Breast epithelium (tissue), 4 donors: Measurements from ENCODE around the gene TRAM2. TPM values are rescaled to one million over a fixed set of nuclear protein-coding genes. Genes with fewer than 3 reads are reported as not detected.

Experiments used
- DNase-seq, 2 donors: peaks; one replicate each; pipeline ENCODE4 v3.0.0-alpha.2; 2019; ENCODE audit warnings: low spot score in 2 of 2
- H3K27ac ChIP-seq, 2 donors: fragments of 200-600 bp; sonication (generic) in 1 of 2; one replicate each; pipeline ENCODE4 v1.5.1; 2016 to 2019; ENCODE audit warnings: mild to moderate bottlenecking in 1 of 2
- H3K27me3 ChIP-seq, 2 donors: fragments of 200-600 bp; sonication (generic) in 1 of 2; one replicate each; pipeline versions ENCODE4 v1.5.1 to v1.6.0; 2017 to 2019; ENCODE audit warnings: control low read depth in 1 of 2, mild to moderate bottlenecking in 1 of 2
- H3K36me3 ChIP-seq: fragments of 200-600 bp; one replicate; pipeline ENCODE4 v1.5.1; 2019
- H3K4me1 ChIP-seq, 2 donors: fragments of 200-600 bp; sonication (generic); one replicate each; pipeline ENCODE4 v1.5.1; 2016 to 2019; ENCODE audit warnings: control low read depth in 1 of 2
- H3K4me3 ChIP-seq, 3 donors: fragments of 200-600 bp; sonication (generic); 1 replicate in 2 of 3; 2 replicates in 1 of 3; pipeline ENCODE4 v1.5.1; 2016 to 2019; ENCODE audit warnings: mild to moderate bottlenecking in 3 of 3, moderate library complexity in 2 of 3
- H3K9me3 ChIP-seq, 2 donors: fragments of 200-600 bp; sonication (generic) in 1 of 2; one replicate each; pipeline ENCODE4 v1.5.1; 2016 to 2019; ENCODE audit warnings: control low read depth in 1 of 2
- POLR2A ChIP-seq: fragments of 450-650 bp; IDR thresholded peaks from one replicate; pipeline ENCODE4 v1.6.1; 2016; ENCODE audit warnings: antibody characterized with exemption, mild to moderate bottlenecking, moderate library complexity
- POLR2AphosphoS5 ChIP-seq, 3 donors: sonication (generic); formaldehyde crosslinking; IDR thresholded peaks; one replicate each; pipeline ENCODE4 v1.6.1; 2017; ENCODE audit warnings: antibody characterized with exemption in 3 of 3
- intact Hi-C: fragments of 100-400 bp; cut with DNase I; formaldehyde crosslinking; loops from one replicate; pipeline ENCODE4 v1.15.1; 2023; ENCODE audit warnings: low total_unique reads
- total RNA-seq, 3 donors: library from RNA; depleted of rRNA; stranded (reverse); fragments of >200 nt; gene quantifications; one replicate each; pipeline ENCODE4 v1.1.0, GENCODE V29; 2016
- TF ChIP-seq, protein P1 (sequence below), 3 donors: fragments of 450-650 bp; IDR thresholded peaks; one replicate each; pipeline ENCODE4 v1.5.1; 2016 to 2017; ENCODE audit warnings: antibody characterized with exemption in 3 of 3, mild to moderate bottlenecking in 3 of 3, moderate library complexity in 3 of 3

Gene TRAM2
- total RNA-seq, 3 donors from 2014 or later: 11.9 to 33.0 (median 24.3) TPM

DNA sequence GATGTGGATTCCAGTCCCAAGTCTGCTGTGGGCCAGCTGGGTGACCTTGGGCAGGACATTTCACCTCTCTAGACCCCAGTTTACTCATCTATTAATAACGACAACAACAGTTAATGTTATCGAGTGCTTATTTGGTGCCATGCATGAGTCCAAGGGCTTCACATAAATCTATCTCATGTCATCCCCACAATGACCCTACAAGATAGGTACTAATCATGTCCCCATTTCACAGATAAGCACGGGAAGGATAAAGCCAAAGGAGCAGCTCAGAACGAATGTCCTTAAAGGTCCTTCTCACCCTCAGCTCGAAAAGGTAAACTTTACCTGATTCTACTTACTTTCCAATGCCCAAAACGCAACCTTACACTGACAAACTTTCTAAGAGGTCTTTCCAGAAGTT, 35.7 kb downstream of the TRAM2 start:
- Histone ChIP-seq H3K27ac (peak overlapping the region; percentile 52 to 60), H3K4me3 (no peak overlapping the region), H3K4me1 (peaks cover 5 to 16% of the 10 kb centered on the region in 2 donors), H3K9me3 (no peaks in the 10 kb centered on the region), H3K27me3 (no peaks in the 10 kb centered on the region), H3K36me3 (no peaks in the 10 kb centered on the region)
- no peak for DNase-seq
- intact Hi-C loops: no loop called here
- TF ChIP-seq, protein P1, sequence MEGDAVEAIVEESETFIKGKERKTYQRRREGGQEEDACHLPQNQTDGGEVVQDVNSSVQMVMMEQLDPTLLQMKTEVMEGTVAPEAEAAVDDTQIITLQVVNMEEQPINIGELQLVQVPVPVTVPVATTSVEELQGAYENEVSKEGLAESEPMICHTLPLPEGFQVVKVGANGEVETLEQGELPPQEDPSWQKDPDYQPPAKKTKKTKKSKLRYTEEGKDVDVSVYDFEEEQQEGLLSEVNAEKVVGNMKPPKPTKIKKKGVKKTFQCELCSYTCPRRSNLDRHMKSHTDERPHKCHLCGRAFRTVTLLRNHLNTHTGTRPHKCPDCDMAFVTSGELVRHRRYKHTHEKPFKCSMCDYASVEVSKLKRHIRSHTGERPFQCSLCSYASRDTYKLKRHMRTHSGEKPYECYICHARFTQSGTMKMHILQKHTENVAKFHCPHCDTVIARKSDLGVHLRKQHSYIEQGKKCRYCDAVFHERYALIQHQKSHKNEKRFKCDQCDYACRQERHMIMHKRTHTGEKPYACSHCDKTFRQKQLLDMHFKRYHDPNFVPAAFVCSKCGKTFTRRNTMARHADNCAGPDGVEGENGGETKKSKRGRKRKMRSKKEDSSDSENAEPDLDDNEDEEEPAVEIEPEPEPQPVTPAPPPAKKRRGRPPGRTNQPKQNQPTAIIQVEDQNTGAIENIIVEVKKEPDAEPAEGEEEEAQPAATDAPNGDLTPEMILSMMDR (IDR thresholded peaks at IDR 0.05): no peak
- no peak for TF ChIP-seq POLR2AphosphoS5 (IDR thresholded peaks at IDR 0.05)
- no peak for TF ChIP-seq POLR2A

DNA sequence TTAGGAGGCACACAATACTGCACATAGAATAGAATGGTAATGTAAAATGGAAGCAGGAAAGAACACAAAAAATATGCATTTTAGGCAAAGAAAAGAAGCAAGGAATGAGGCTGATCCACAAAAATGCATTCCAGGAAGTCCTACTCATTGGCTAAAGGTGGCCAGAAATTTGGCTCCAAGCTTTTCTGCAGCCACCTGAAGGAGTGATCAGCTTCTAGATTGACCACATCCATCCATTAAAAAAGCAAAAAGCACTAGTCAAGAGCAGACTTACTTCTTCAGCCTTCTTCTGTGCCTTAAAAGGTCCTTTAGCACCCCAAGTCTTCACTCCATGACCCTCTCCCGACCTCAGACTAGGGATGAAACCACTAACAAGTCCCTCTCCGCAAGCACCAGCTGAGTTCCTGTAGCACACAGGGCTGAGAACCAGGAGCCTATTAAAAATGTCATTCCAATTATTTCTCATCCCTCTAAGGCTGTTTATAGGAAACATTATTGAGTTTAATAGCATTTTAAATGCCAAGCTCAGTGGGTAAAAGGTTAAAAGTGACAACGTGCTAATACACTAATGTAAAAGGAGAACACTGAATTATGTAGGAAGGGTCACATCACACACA, 36.5 kb downstream of the TRAM2 start:
- TF ChIP-seq POLR2A (no peak), POLR2AphosphoS5 (IDR thresholded peaks at IDR 0.05) (no peak)
- TF ChIP-seq, protein P1 (IDR thresholded peaks at IDR 0.05): no peak
- Histone ChIP-seq H3K27me3 (no peaks in the 10 kb centered on the region), H3K27ac (peak overlapping the region; percentile 52 to 60), H3K9me3 (no peaks in the 10 kb centered on the region), H3K4me3 (no peak overlapping the region), H3K36me3 (no peaks in the 10 kb centered on the region), H3K4me1 (peaks cover 5 to 16% of the 10 kb centered on the region in 2 donors)
- intact Hi-C loops: no loop called here
- DNase-seq: no peak

DNA sequence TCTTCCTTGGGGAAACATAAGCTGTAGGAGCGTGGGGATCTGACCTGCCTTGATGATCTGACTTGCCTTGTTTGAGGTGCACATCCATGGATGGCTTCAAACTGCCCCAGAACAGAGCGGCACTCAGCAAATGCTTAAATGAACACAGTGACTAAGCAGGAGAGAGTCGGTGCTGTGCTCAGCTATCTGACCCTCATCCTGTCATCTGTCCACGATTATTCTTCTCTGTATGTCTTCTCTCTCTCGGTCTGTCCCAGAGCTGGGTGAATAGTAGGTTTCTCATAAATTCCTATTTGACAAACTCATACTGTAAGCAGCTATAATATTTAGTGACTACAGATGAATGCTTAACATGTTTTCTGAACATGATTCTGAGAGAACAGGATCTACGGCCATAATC, 37.3 kb downstream of the TRAM2 start:
- TF ChIP-seq, protein P1 (IDR thresholded peaks at IDR 0.05): no peak
- TF ChIP-seq POLR2A (no peak), POLR2AphosphoS5 (IDR thresholded peaks at IDR 0.05) (no peak)
- peak overlapping the region; percentile 52 to 60 for H3K27ac ChIP-seq

DNA sequence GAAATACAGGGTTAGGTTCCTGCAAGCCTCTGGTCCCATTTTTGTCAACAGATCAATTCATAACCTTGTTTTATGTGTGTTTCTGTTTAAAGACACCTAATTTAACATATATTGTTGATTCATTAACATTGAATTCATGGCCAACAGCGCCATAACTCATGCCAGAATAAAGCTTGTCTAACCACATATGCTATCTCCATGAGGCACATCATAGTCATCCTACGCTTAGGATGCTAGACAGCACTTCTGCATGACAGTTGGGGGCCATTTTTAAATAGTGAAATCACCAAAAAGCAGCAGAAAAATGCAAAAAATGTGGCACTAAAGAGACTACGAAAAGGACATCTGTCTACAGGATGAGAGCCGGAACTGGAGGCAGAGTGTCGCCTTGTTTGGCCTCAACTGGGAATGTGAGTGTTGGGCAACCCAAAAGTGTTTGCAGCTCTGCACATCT, 37.9 kb downstream of the TRAM2 start:
- H3K4me1 ChIP-seq: peaks cover 4 to 12% of the 10 kb centered on the region in 2 donors
- TF ChIP-seq, protein P1 (IDR thresholded peaks at IDR 0.05): no peak
- TF ChIP-seq POLR2A: no peak
- no peak for TF ChIP-seq POLR2AphosphoS5 (IDR thresholded peaks at IDR 0.05)
- H3K27me3 ChIP-seq: no peaks in the 10 kb centered on the region
- intact Hi-C loops: no loop called here
- DNase-seq: no peak
- H3K9me3 ChIP-seq: no peaks in the 10 kb centered on the region
- H3K36me3 ChIP-seq: no peaks in the 10 kb centered on the region
- no peak overlapping the region for H3K4me3 ChIP-seq
- H3K27ac ChIP-seq: no peak overlapping the region

More for the DNA sequence above, 37.3 kb downstream of the TRAM2 start:
- DNase-seq: no peak
- H3K27me3 ChIP-seq: no peaks in the 10 kb centered on the region
- intact Hi-C loops: no loop called here
- no peaks in the 10 kb centered on the region for H3K36me3 ChIP-seq
- H3K4me3 ChIP-seq: no peak overlapping the region
- H3K9me3 ChIP-seq: no peaks in the 10 kb centered on the region
- peaks cover 5 to 16% of the 10 kb centered on the region in 2 donors for H3K4me1 ChIP-seq

GRCh38 chr6:52538252-52538900, 38.5 kb downstream of the TRAM2 start:
- Histone ChIP-seq H3K4me3 (no peak overlapping the region), H3K4me1 (peaks cover 0 to 11% of the 10 kb centered on the region in 2 donors), H3K27ac (peak overlapping the region; percentile 8 to 17), H3K36me3 (no peaks in the 10 kb centered on the region), H3K27me3 (no peaks in the 10 kb centered on the region), H3K9me3 (no peaks in the 10 kb centered on the region)
- TF ChIP-seq, protein P1 (IDR thresholded peaks at IDR 0.05): no peak
- no peak for TF ChIP-seq POLR2AphosphoS5 (IDR thresholded peaks at IDR 0.05)
- DNase-seq: no peak
- intact Hi-C loops: no loop called here
